C1 segment of cervical spinal cord (tissue), 14 donors: ENCODE measurements around the gene KRT76.

ENCODE experiments used
- DNase-seq, 14 donors: peaks; one replicate each; lab custom pipeline; 2025; lab: John Stamatoyannopoulos, UW

Gene KRT76

GRCh38 chr12:52730793-52731192 is 46.4 kb downstream of the KRT76 start:
- no peak for DNase-seq

- no peak for DNase-seq
These were observed 46.8 kb downstream of the KRT76 start for GRCh38 chr12:52730383-52730782.

GRCh38 chr12:52729147-52729546 is 48.0 kb downstream of the KRT76 start:
- no peak for DNase-seq

- no peak for DNase-seq
These were observed 48.8 kb downstream of the KRT76 start for GRCh38 chr12:52728374-52728773.

GRCh38 chr12:52727037-52727436 is 50.1 kb downstream of the KRT76 start:
- no peak for DNase-seq

GRCh38 chr12:52726451-52726850 is 50.7 kb downstream of the KRT76 start:
- no peak for DNase-seq

- DNase-seq, result no peak
These were observed 52.8 kb downstream of the KRT76 start for GRCh38 chr12:52724384-52724783.

- DNase-seq, result no peak
These were observed 54.5 kb downstream of the KRT76 start for GRCh38 chr12:52722680-52723079.

- no peak for DNase-seq
These were observed 55.2 kb downstream of the KRT76 start for GRCh38 chr12:52721838-52722470.

GRCh38 chr12:52720365-52720886 is 56.7 kb downstream of the KRT76 start:
- DNase-seq, result no peak
